Bone marrow (tissue), 2 donors: ENCODE results near the gene RHOT1.
"Not testable (repeated sequence)": the region's sequence is repeated elsewhere in the genome, so short reads cannot be mapped to it uniquely, and the experiment has no call there.

Source experiments
- DNase-seq, 2 donors: peaks; one replicate each; lab custom pipeline; 2025; lab: John Stamatoyannopoulos, UW

RHOT1 gene

DNA sequence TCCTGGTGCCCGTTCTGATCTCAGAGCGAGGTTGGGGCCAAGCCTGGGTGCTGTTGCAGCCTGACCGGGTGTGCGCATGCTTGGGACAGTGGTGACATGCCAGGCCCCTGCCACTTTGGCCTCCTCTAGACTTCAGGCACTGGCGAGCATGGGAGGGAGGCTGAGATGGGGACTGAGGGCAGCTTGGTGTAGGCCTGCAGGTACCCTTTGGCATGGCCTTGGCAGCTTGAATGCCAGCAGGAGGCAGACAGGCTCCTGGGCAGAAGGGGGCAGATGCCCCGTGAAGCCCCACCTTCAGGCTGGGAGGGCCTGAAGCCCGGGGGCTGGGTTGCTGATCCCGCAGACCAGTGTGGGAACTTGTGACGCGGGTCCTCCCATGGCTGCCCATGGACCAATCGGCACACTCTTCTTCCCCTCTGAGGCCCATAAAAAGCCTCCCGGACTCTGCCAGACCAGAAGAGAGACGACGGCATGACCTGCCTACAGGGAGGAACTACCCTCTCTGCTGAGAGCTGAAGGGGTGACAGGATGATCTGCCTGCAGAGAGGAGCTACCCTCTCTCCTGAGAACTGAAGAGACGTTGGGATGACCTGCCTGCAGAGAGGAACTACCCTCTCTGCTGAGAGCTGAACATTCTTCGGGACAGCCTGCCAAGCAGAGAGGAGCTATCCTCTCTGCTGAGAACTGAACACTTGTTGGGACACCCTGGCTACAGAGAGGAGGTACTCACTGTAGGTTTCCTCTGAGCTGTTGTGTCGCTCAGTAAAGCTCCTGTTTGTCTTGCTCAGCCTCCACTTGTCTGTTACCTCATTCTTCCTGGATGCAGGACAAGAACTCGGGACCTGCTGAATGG lies 17.5 kb downstream of the RHOT1 start:
- no peak for DNase-seq

DNA sequence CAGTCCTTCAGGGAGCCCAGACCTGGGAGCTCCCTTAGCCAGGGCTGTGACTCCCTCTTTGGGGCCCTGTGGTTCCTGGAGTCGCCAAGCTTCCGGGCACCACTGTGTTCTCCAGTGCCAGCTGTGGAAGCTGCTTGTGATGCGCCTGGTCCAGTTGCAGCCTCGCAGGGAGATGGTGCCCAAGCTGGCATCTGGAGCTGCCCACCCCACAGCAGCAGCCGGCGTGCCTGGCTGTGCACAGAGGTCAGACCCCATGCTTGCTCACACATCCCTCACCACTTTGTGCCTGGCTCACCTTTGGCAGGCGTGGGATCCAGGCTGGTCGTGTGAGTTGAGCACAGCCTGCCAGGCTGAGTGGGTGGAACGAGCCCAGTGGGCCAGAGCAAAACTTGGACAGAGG lies 18.2 kb downstream of the RHOT1 start:
- DNase-seq = no peak

DNA sequence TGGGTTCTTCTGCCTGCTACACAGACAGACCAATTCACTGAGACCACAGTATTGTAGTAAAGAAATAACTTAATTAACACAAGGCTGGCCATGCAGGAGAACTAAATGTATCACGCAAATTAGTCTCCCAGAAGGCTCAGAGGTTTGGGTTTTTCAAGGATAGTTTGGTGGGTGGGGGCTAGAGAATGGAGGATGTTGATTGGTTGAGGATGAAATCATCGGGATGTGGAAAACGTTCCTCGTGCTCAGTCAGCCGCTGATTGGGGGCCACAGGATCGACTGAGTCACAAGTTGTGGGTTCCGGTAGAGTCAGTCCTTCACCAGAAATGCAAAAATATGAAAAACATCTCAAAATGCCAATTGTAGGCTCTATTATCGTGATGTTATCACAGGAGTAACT lies 18.7 kb downstream of the RHOT1 start:
- DNase-seq = no peak

DNA sequence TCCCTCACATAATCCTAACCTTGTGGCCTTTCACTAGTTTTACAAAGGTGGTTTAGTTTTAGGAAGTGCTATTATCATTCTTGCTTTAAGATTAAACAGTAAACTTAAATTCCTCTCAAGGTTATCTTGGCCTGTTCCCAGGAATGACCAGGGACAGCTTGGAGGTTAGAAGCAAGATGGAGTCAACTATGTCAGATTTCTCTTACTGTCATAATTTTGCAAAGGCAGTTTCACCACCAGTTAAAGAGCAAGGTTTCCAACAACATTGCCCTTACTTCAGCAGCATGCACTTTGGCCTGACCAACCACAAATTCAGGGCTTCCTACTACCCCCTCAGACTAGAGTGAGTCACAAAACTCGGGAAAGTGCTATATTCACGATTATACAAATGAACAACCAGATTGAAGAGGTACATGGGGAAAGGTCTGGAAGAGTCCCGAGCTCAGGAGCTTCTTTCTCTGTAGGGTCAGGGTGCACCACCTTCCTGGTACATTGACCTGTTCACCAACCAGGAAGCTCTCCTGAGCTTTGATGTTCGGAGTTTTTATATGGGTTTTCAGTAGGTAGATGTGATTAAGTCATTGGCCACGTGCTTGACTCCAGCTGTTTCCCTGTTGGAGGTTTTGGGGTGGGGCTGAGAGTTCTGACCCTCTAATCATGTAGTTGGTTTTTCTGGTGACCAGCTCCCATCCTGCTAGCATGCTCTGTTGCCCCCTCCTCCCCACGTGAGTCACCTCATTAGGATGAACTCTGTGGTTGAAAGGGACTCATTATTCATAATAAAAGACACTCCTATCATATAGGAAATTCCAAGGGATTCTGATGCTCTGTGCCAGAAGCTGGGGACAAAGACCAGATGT lies 19.4 kb downstream of the RHOT1 start:
- no peak for DNase-seq

DNA sequence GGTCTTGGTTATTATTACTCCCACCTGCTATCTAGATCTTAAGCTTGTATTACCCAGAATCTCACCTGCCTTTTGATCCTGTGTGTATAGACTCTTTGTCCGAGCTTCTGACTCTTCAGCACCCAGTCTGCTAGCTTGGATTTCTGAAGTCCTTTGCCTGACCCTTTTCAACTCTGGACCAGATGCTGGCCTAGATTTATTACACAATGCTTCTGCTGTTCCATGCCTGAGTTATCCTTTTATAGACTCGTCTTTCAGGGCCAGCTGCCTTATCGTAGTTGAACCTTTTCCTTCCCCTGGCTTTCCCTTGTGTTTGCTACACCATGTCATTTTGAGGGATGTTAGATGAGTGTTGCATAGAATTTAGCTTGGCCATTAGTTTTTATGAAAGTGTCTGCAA lies 32.6 kb downstream of the RHOT1 start:
- DNase-seq = no peak

DNA sequence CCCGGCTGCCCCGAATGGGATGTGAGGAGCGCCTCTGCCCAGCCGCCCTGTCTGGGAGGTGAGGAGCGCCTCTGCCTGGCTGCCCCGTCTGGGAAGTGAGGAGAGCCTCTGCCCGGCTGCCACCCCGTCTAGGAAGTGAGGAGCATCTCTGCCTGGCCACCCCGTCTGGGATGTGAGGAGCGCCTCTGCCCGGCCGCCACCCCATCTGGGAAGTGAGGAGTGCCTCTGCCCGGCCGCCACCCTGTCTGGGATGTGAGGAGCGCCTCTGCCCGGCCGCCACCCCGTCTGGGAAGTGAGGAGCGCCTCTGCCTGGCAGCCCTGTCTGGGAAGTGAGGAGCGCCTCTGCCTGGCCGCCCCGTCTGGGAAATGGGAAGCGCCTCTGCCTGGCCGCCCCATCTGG lies 36.4 kb downstream of the RHOT1 start:
- DNase-seq = not testable (repeated sequence)

DNA sequence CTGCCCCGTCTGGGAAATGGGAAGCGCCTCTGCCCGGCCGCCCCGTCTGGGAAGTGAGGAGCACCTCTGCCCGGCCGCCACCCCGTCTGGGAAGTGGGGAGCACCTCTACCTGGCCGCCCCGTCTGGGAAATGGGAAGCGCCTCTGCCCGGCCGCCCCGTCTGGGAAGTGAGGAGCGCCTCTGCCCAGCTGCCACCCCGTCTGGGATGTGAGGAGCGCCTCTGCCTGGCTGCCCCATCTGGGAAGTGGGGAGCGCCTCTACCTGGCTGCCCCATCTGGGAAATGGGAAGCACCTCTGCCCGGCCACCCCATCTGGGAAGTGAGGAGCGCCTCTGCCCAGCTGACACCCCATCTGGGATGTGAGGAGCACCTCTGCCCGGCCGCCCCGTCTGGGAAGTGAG lies 36.8 kb downstream of the RHOT1 start:
- DNase-seq = not testable (repeated sequence)

DNA sequence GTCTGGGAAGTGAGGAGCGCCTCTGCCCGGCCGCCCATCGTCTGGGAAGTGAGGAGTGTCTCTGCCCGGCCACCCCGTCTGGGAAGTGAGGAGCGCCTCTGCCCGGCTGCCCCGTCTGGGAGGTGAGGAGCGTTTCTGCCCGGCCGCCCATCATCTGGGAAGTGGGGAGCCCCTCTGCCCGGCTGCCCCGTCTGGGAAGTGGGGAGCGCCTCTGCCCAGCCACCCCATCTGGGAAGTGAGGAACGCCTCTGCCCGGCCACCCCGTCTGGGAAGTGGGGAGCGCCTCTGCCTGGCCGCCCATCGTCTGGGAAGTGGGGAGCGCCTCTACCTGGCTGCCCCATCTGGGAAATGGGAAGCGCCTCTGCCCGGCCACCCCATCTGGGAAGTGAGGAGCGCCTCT lies 37.2 kb downstream of the RHOT1 start:
- DNase-seq = not testable (repeated sequence)

DNA sequence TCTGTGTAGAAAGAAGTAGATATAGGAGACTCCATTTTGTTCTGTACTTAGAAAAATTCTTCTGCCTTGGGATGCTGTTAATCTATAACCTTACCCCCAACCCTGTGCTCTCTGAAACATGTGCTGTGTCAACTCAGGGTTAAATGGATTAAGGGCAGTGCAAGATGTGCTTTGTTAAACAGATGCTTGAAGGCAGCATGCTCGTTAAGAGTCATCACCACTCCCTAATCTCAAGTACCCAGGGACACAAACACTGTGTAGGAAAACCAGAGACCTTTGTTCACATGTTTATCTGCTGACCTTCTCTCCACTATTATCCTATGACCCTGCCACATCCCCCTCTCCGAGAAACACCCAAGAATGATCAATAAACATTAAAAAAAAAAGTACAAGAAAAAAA lies 38.0 kb downstream of the RHOT1 start:
- not testable (repeated sequence) for DNase-seq

DNA sequence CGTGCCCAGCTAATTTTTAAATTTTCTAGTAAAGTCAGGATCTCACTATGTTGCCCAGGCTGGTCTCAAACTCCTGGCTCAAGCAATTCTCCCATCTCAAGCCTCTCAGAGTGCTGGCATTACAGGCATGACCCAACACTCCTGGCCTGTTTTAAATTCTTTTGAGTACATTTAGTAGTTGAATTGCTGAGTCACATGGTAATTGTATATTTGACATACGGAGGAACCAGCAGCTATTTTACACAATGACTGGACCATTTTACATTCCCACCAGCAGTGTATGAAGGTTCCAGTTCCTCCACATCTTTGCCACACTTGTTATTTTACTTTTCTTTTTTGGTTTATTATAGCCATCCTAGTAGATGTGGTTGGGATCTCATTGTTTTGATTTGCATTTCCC lies 43.6 kb downstream of the RHOT1 start:
- no peak for DNase-seq

DNA sequence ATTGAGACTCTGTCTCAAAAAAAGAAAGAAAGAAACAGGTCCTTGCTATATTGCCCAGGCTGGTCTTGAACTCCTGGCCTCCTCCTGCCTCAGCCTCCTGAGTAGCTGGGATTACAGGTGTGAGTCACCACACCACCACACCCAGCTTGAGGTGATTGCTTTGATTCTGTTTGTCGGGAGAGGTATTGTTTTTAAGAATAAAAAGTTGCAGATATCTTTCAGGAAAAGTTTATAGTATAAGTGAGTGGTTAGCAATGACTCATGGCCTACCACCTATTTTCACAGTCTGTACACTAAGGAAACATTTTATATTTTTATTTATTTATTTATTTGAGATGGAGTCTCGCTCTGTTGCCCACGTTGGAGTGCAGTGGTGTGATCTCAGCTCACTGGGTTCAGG lies 45.0 kb downstream of the RHOT1 start:
- DNase-seq = no peak

DNA sequence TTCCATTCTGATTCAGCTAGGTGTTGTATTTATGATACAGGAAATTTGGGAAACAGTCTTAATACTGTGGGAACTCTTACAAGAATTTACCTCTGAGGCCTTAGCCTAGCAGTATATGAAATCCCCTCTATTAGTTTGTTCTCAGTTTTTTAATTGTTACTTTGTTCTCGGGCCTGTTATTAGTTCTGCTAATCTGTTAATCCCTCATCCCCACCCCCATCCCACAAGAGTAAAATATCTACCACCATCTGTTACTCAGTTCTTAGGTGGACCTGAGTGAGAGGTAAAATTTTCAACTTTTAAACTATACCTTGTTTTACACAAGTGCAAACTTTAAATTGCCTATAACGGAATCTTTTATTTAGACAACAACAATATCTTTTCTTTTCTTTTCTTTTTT lies 47.0 kb downstream of the RHOT1 start:
- DNase-seq = no peak

DNA sequence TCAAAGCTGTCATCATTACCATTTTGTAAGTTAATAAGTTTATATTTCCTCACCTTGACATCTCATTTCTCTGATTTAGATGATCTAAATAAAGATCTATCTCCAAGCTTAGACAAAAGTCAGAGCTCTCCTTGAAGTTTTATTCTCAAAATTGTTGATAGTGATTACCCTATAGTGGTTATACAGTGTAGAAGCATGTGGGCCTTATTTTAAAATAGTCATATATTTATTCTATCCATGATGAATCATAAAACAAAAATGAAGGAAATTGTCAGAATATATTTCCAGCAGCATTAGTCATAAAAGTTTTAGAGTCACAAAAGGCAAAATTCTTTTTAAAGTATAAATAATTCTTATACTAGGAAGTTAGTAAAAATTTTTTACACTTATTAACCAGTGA lies 49.0 kb downstream of the RHOT1 start:
- DNase-seq = no peak

DNA sequence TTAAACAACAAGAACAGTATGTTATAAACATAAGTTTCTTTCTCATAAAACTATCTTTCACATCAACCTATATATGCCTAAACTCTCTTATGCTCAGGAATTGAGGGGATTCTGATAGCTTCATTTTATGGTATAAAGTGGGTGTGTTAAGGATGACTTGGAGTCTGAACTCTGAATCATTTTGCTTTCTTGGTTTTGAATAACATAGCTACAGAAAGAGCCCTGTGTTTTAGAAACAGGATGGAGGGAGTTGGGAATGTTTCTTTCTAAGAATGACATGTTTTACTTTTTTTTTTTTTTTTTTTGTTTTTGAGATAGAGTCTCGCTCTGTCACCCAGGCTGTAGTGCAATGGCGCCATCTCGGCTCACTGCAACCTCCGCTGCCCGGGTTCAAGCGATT lies 50.1 kb downstream of the RHOT1 start:
- no peak for DNase-seq

DNA sequence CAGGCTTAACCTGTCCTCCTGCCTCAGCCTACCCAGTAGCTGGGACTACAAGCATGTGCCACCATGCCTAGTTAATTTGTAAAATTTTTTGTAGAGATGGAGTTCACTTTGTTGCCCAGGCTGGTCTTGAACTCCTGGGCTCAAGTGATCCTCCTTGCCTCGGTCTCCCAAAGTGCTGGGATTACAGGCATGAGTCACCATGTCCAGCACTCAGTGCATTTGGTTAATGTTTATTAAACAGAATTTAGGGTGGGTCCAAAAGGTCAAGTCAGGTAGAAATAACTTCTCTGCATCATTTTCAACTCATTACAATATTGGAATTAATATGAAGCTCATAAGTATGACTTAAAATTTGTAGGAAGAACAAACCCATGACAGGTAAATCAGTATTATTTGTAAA lies 55.7 kb downstream of the RHOT1 start:
- DNase-seq = no peak

DNA sequence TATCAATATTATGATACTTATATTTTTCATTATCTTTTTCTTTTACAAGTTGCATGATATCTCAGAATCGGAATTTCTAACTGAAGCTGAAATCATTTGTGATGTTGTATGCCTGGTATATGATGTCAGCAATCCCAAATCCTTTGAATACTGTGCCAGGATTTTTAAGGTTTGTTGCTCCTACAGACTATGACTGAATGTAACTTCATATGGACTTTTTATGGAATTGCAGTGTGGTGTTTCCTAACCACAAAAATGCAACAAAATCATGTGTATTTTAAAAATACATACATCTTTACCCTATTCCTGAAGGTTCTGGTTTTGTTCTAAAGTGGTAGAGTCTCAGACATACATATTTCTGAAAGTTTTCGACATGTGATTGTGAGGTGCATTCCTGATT lies 64.6 kb downstream of the RHOT1 start:
- no peak for DNase-seq

DNA sequence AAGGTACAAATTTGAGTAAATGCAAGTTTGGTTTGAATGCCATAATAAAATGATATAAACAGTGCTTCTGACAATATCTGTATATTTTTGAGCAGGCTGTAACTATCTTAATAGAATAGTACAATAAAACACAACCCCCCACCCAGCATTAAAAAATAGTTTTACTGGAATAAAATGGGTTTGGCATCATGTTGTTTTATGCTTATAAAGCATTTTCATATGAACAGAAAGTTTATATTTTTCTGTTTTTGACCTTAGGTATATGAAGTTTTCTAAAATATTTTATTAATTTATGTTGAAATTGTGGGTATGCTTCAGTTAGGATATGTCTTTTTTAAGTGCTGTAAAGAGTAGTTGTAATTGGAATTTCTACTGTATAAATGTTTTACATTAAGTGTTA lies 66.1 kb downstream of the RHOT1 start:
- DNase-seq = no peak

DNA sequence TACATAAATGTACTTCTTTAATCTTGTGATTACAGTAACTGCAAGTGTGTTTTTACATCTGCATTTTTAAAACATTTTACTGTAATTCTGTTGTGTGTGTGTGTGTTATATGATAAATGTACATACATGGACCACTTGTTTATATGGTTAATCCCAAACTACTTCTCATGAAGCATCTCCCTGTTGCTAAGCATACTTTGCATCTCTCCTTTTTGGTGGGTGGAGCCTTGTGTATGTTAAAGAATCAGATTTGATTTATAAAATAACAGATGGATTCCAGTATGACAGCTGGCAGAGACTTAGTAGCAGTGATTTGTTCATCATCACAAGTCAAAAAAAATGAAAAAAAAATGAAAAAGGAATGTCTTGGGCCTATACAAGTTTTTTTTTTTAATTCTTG lies 67.3 kb downstream of the RHOT1 start:
- DNase-seq = no peak

DNA sequence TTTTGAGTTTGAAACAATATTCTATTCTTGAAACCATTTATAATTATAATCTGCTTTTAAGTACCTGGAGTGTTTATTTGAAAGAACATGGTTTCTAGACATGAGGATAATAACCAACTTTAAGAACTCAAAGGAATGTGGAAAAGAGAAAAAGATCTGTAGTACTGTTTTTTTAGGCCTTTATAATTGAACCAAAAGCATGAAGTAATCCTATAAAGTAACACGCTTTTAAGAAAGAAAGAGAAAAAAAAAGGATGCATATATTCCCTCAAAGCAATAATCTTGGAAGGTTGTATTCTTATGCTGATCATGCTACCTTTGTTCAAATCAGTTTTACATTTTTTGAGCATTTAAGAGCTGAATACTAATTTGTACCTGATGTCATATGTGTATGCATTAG lies 69.4 kb downstream of the RHOT1 start:
- no peak for DNase-seq

DNA sequence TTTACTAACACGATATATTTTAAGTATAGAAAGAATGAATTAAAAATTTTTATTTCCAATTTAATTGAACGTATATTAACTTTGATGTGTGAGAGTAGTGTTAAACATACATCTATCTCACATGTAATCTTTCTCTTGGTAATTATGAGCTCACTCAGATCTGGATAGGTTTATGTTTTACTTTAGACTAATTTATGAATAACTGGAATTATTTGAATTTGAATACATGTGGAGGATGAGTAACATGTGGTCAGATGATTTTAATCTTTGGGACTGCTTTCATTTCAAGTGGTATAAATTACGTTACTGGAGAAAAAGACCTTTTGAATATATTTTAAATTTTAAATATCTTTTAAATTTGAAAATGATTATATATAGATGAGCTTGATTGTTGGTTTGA lies 73.4 kb downstream of the RHOT1 start:
- no peak for DNase-seq

DNA sequence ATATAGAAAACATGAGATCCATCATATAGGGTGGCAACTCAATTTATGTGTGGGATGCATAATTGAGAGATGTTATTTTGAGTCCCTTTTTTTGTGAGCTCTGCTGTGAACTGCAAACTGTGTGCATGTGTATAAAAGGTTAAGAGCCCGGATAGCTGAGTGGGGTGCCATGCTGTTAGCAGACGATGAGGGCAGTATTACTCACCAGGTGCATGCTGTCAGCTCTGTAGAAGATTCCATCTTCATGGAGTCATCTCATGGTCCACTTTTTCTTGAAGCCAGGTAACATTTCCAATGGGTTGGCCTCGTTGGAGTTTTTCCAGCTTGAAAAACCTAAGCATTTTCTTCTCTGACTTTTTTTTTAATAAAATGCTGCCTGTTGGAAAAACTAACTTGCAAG lies 80.3 kb downstream of the RHOT1 start:
- no peak for DNase-seq

DNA sequence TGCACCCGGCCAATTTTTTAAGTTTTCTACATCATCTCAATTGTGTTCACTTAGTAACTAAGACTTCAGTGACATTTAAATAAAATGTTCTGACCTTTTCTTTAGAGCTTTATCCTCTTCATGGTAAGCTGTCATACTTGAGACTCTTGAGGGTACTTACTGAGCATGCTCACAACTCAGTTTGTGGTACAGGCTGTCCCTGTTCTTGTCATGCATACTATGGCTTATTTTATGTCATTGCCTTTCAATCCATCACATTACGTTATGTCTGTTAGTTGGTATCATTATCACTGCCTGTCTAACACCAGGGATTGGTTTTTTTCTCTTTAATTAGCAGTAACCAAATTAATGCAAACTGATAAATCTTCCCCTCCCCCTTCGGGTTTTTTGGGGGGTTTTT lies 81.4 kb downstream of the RHOT1 start:
- no peak for DNase-seq

DNA sequence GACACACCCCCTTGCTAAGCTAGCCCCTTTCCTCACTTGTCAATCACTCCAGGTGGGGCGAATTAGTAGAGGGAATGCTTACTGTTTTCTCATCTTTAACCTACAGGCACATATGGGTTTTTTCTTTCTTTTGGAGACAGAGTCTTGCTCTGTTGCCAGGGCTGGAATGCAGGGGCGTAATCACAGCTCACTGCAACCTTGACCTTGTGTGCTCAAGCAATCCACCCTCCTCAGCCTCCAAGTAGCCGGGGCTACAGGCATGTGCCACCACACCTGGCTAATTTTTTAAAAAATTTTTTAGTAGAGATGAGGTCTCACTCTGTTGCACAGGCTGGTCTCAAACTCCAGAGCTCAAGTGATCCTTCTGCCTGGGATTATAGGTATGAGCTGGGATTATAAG lies 84.6 kb downstream of the RHOT1 start:
- no peak for DNase-seq
